ENCODE results near the gene SOX8. TPM values are rescaled to one million over a fixed set of nuclear protein-coding genes. Genes with fewer than 3 reads are reported as not detected.

SOX8 gene
- total RNA-seq, 1 donor from 2014 or later: 0.27 TPM

- no peak overlapping the region for H3K27ac Mint-ChIP-seq (ENCODE audit: unreplicated experiment)
- no peaks in the 10 kb centered on the region for H3K36me3 Mint-ChIP-seq (ENCODE audit: unreplicated experiment)
- H3K27me3 Mint-ChIP-seq (ENCODE audit: unreplicated experiment): peaks cover 18% of the 10 kb centered on the region
- no peak for DNase-seq (ENCODE audit: extremely low spot score, unreplicated experiment)
- H3K9me3 Mint-ChIP-seq (ENCODE audit: unreplicated experiment): no peaks in the 10 kb centered on the region
- no peak for TF ChIP-seq CTCF (IDR thresholded peaks at IDR 0.05)
- no peak overlapping the region for H3K4me3 Mint-ChIP-seq (ENCODE audit: unreplicated experiment)
- no peaks in the 10 kb centered on the region for H3K4me1 Mint-ChIP-seq (ENCODE audit: unreplicated experiment)
Observed at GRCh38 chr16:1011316-1012082, 29.9 kb downstream of the SOX8 start.

- peaks cover 19% of the 10 kb centered on the region for H3K27me3 Mint-ChIP-seq (ENCODE audit: unreplicated experiment)
- no peaks in the 10 kb centered on the region for H3K4me1 Mint-ChIP-seq (ENCODE audit: unreplicated experiment)
- no peak overlapping the region for H3K4me3 Mint-ChIP-seq (ENCODE audit: unreplicated experiment)
- no peaks in the 10 kb centered on the region for H3K9me3 Mint-ChIP-seq (ENCODE audit: unreplicated experiment)
- H3K27ac Mint-ChIP-seq (ENCODE audit: unreplicated experiment): no peak overlapping the region
- DNase-seq (ENCODE audit: extremely low spot score, unreplicated experiment): no peak
- no peak for TF ChIP-seq CTCF (IDR thresholded peaks at IDR 0.05)
- H3K36me3 Mint-ChIP-seq (ENCODE audit: unreplicated experiment): no peaks in the 10 kb centered on the region
Observed at GRCh38 chr16:1012135-1012534, 30.6 kb downstream of the SOX8 start.

DNA sequence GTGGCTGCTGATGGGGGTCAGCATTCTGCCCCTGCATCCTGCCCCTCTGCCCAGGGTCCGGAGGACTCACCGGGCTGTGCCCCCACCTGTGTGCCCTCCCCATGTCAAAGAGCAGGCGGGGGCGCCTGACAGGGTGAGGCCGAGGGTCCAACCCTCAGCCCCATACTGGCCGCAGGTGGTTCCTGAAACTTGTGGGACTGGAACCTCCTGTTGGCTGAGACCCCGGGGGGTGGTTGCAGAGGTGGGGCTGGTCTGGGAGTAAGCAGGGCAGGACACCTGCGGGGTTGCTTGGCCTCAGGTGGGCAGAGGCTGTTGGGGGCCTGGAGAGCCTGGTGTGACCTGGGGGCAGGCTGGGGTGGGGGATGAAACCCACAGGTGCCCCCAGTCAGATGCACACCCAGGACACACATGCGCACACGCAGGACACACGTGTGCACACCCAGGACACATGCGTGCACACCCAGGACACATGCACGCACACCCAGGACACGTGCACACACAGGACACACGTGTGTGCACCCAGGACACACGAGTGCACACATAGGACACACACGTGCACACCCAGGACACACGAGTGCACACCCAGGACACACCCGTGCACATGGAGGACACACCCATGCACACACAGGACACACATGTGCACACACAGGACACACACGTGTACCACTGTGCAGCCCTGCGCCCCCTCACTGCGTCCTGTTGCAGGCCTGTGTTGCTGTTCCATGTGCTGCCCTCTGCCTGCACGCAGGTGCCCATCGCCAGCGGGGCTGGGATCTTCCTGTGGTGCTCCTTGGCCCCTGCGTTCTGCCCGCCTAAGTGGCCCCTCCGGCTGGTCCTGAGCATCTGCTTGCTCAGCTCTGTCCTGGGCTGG lies 31.4 kb downstream of the SOX8 start:
- no peak for DNase-seq (ENCODE audit: extremely low spot score, unreplicated experiment)
- no peaks in the 10 kb centered on the region for H3K36me3 Mint-ChIP-seq (ENCODE audit: unreplicated experiment)
- H3K27me3 Mint-ChIP-seq (ENCODE audit: unreplicated experiment): peaks cover 22% of the 10 kb centered on the region
- no peaks in the 10 kb centered on the region for H3K9me3 Mint-ChIP-seq (ENCODE audit: unreplicated experiment)
- H3K27ac Mint-ChIP-seq (ENCODE audit: unreplicated experiment): no peak overlapping the region
- H3K4me3 Mint-ChIP-seq (ENCODE audit: unreplicated experiment): no peak overlapping the region
- no peaks in the 10 kb centered on the region for H3K4me1 Mint-ChIP-seq (ENCODE audit: unreplicated experiment)
- TF ChIP-seq CTCF (IDR thresholded peaks at IDR 0.05): no peak

GRCh38 chr16:1013593-1013900 lies 32.0 kb downstream of the SOX8 start:
- H3K36me3 Mint-ChIP-seq (ENCODE audit: unreplicated experiment): no peaks in the 10 kb centered on the region
- H3K4me1 Mint-ChIP-seq (ENCODE audit: unreplicated experiment): no peaks in the 10 kb centered on the region
- H3K4me3 Mint-ChIP-seq (ENCODE audit: unreplicated experiment): no peak overlapping the region
- no peak for DNase-seq (ENCODE audit: extremely low spot score, unreplicated experiment)
- H3K27me3 Mint-ChIP-seq (ENCODE audit: unreplicated experiment): peaks cover 24% of the 10 kb centered on the region
- H3K27ac Mint-ChIP-seq (ENCODE audit: unreplicated experiment): no peak overlapping the region
- no peaks in the 10 kb centered on the region for H3K9me3 Mint-ChIP-seq (ENCODE audit: unreplicated experiment)
- no peak for TF ChIP-seq CTCF (IDR thresholded peaks at IDR 0.05)

DNA sequence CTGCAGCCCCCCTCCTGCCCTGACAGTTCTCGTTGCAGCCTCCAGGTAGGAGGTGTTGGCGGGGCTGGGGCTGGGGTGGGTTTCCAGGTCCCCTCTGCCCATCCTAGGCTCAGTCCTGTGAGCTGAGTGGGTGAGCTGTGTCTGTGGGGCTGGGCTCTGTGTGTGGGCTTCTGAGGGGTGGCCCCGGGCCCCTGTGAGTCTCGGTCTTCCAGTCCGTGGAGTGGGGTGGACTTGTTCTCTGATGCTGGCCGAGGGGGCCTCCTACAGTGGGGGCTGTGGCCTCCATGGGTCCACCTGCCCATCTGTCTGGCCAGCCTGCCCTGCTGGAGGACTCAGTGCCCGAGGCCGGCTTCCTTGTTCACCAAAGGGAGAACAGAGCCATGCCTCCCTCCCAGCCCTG lies 32.7 kb downstream of the SOX8 start:
- H3K27me3 Mint-ChIP-seq (ENCODE audit: unreplicated experiment): peaks cover 24% of the 10 kb centered on the region
- no peak overlapping the region for H3K27ac Mint-ChIP-seq (ENCODE audit: unreplicated experiment)
- TF ChIP-seq CTCF (IDR thresholded peaks at IDR 0.05): no peak
- H3K4me3 Mint-ChIP-seq (ENCODE audit: unreplicated experiment): no peak overlapping the region
- H3K4me1 Mint-ChIP-seq (ENCODE audit: unreplicated experiment): peaks cover 2% of the 10 kb centered on the region
- no peaks in the 10 kb centered on the region for H3K36me3 Mint-ChIP-seq (ENCODE audit: unreplicated experiment)
- H3K9me3 Mint-ChIP-seq (ENCODE audit: unreplicated experiment): no peaks in the 10 kb centered on the region
- no peak for DNase-seq (ENCODE audit: extremely low spot score, unreplicated experiment)
